ENCODE data around the gene CATSPERZ.

GRCh38 chr11:64348383-64349024 lies 48.3 kb downstream of the CATSPERZ start:
- TF ChIP-seq CTCF (conservative IDR thresholded peaks at IDR 0.05 in 1 of 2, IDR thresholded peaks at IDR 0.05 in 1 of 2; ENCODE audit: extremely low read depth in 1 of 2, insufficient read depth in 1 of 2, low read depth in 1 of 2, low read length in 2 of 2) = no peak
- no peak for TF ChIP-seq EZH2 (IDR thresholded peaks at IDR 0.05; ENCODE audit: borderline replicate concordance, low read length)

Measured in mammary epithelial cell (primary cell).